Middle frontal gyrus (tissue), 1 donor: ENCODE results near the gene C8G.
A peak's percentile ranks its signal among the peaks of the same experiment; 100 is the strongest.

ENCODE experiments used
- DNase-seq: peaks from one replicate; pipeline ENCODE4 v3.0.0-alpha.2; 2015; ENCODE audit warnings: low spot score; ENCODE audit errors: extremely low spot score

C8G gene

DNA sequence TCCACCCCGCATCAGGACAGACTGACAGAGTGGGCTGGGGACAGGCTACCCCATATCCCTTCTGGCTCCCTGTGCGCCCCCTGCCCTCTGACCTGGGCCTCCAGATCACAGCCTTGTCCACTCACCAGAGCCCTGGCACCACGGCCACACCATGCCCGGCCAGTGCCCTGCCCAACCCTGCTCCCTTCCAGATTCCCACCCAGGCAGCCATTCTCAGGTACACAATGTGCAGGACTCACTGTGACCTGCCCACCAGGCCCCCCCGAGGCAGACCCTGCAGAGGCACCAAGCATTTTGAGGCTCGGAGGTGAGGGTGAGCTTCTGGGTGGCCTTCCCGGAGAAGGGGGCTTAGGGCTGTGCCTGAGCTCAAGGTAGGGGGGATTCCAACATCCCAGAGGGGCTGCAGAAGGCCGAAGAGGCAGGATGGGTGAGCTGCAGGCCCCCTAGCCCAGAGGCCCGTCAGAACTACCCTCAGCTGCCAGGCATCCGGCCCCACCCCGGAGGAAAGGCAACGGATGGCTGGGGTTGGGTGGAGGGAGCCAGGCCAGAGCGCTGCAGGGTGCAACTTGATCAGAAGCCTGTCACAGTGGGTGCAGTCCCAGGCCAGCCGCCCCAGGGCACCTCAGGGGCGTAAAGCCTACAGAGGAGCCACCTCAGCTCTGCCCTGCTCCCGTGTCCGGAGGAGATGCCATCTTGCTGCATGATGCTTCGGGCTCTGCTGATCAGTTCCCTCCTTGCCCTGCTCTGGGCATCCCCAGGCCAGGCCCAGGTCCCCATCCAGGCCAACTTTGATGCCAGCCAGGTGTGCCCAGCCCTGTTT is 37.4 kb downstream of the C8G start, which contains the start of gene LCNL1:
Gene LCNL1, plus strand, starts transcription at position 762 of the 820 bp plus-strand sequence. CDS start 594 bp downstream, outside the sequence.
- no peak for DNase-seq

DNA sequence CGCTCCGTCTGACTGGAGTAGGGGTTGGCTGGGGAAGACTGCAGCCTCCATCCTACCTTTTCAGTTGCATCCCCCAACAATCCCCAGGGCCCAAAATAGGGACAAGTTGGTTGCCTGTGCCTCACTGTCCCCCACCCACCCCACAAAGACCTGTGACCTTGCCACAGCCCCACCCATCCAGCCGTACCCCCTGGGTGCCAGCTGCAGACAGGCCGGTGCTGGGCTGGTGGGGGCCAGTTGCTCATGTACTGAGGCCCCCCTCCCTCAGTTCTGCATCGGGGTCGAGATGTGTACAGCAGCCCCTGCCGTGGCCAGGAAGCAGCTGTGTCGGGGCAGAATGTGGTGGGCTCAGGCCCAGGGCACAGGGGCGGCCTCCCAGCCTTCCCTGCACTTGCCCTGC is 38.1 kb downstream of the C8G start:
- DNase-seq: no peak

DNA sequence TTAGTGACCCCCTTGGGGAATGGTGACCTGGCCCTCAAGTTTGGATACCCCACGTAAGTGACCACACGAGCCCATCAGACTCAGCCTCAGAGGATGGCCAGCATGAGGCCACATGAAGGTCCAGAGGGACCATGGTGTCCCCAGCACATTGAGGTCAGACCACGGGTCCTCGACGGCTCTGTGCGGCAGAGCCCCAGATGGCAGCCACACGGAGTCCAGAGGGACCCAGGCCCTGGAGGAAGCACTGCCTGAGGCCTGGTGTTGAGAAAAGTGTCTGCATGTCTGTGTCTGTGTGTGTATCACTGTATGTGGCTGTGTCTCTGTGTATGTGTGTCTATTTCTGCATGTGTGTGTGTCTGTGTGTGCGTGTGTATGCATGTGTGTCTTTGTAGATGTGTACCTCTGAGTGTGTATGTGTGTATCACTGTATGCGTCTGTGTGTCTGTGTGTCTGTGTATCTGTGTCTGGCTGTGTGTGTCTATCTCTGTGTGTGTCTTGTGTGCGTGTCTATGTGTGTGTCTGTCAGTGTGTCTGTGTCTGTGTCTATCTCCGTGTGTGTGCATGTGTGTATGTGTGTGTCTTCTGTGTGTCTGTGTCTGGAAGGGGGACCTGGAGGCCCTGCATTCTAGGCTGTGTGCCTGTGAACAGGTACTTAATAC is 38.7 kb downstream of the C8G start:
- DNase-seq: no peak

DNA sequence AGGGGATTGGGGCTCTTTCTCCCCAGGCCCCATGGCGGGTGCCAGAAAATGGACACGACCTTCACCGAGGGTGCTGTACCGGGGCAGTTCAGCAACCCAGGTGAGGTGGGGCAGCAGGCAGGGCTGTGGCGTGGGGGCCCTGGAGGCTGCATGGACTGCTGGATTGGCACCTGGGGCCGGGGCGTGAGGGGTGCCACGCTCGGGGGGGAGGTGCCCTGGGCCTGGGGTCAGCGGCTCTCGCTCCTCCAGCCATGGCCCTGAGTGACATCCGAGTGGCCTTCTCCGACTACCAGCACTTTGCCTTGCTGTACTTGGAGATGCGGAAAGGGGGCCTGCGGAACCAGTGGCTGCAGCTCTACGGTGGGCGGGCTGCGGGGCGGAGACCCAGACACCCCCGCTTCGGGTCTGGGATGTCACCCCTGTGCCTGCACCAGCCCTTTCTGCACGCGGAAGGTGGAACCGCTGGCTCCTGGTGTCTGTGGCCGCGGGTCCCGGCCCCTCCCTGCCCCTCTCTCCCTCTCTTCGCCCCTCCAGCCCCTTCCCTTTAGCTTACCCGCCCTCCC is 39.5 kb downstream of the C8G start:
- no peak for DNase-seq

DNA sequence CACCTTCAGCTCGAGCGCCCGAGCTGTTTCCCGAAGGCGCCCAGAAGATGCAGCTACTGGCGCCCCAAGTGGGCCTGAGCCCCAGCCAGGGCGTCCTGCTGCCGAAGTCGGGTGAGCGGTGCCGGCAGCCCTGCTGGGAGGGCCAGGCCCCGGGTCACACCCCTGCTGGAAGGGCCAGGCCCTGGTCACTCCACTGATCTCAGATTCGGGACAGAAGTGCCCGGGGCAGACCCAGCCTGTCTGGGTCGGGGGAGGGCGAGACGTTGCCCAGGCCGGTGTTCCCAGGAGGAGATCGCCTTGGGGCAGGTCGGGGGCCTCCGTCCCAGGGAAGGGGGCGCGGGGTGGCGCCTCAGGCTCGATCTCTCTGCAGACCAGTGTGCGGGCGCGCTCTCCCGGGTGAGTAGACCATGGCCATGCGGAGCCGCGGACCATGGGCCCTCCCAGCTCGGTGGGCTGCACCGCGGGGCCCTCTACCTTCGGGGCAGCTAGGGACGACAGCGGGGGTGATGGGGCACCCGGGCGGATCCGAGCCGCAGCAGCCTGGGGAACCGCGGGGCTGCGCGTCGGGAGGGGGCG is 40.1 kb downstream of the C8G start:
- no peak for DNase-seq

DNA sequence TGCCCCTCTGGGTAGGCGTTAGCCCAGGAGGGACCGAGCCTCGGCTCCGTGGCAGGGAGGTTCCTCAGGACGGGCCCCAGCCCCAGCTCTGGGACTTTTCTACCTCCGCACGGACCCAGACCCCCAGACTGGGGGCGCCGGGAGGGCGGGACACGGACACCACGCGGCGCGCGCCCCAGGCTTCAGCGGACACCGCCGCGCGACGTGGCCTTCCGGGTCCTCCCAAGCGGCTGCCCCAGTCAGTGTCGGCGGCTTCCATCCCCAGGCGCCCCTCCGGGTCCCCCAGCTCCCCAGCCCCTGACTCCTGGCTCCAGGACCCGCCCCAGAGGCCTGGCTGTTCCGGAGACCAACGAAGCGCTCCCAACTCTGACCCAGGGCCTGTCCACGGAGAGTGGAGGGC is 40.8 kb downstream of the C8G start:
- DNase-seq: no peak

DNA sequence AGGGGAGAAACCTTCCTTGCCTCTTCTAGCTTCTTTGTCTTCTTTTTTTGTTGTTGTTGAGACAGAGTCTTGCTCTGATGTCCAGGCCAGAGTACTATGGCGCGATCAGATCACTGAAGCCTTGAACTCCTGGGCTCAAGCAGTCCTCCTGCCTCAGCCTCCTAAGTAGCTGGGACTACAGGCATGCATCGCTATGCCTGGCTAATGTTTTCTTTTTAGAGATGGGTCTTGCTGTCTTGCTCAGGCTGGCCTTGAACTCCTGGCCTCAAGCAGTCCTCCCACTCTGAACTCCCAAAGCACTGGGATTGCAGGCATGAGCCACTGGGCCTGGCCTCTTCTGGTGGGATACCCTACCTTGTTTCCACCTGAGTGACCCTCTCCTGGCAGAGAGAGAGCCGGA is 43.8 kb downstream of the C8G start:
- no peak for DNase-seq

DNA sequence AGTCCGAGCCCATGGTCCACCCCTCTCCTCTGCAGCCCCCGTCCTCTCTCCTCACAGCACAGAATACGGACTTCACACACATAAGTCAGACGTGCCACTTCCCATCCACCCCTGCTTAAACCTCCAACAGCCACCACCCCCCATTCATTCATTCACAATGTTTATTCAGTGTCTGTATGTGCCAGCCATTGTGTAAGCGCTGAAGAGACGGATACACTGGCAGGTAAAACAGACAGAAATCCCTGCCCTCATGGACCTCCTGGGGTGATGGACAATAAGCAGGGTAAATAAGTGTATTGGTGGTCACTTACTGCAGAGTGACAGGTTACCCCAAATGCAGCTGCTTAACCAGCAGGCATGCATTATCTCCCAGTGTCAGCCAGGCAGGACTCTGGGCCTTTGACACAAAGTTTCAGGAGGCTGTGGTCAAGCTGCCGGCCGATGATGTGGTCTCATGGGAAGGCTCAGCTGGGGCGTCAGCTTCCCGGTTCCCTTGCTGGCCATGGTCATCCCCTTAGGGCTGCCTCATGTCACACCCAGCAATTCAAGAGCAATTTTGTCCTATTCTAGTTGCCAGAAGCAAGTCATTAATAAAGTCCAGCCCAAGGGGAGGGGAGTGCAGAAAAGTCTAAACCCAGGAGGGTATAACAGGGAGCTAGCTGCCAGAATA is 45.3 kb downstream of the C8G start:
- DNase-seq: no peak

DNA sequence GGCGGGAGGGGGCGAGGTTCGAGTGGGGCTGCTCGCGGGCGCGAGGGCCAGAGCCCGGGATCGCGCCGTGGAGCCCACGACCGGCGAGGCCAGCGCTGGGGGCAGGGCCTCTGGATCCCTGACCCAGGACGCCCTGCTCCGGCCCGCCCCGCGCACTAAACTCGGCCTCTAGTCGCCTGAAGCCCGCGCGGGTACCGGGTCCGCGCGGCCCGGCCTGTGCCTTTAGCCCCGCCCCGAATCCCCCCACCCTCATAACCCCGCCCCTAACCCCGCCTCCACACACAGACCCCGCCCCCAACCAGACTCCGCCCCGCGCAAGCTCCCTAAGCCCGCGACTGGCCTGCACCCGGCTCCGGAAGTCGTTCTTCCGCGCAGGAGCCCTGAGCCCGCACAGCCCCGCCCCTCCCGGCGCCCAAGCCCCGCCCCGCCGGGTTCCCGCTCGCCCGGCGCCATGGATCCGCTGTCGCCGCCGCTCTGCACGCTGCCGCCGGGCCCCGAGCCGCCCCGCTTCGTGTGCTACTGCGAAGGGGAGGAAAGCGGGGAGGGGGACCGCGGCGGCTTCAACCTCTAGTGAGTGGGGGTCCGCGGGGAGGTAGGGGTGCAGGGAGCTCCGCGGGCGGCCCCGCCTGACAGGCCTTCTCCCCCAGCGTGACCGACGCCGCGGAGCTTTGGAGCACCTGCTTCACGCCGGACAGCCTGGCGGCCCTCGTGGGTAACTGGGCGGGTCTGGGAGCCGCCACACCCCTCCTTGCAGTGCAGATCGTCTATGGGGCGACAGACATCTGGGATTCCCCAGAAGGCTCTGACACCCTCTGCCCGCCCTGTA is 47.2 kb downstream of the C8G start, which contains the start of gene PAXX:
Gene PAXX, plus strand, starts transcription at position 430 of the 826 bp plus-strand sequence. Its CDS starts 22 bp downstream, at position 452.
- DNase-seq: peak; percentile 83

DNA sequence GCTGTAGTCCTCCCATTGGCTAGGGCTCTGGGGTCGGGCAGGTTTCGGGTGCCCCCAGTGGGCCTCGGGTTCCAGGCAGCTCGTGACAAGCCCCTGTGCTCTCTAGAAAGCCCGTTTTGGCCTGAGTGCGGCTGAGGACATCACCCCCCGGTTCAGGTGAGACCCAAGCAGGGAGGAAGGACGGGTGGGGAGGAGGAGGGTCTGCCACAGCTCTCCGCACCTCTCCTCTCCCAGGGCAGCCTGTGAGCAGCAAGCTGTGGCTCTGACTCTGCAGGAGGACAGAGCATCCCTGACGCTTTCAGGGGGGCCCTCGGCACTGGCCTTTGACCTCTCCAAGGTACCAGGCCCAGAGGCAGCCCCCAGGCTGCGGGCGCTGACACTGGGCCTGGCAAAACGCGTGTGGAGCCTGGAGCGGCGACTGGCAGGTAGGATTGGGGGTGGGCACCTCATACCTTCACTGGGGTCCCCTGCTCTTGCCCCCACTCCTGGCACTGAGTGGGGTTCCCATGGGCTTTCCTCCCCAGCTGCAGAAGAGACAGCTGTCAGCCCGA is 47.9 kb downstream of the C8G start:
- DNase-seq: no peak

DNA sequence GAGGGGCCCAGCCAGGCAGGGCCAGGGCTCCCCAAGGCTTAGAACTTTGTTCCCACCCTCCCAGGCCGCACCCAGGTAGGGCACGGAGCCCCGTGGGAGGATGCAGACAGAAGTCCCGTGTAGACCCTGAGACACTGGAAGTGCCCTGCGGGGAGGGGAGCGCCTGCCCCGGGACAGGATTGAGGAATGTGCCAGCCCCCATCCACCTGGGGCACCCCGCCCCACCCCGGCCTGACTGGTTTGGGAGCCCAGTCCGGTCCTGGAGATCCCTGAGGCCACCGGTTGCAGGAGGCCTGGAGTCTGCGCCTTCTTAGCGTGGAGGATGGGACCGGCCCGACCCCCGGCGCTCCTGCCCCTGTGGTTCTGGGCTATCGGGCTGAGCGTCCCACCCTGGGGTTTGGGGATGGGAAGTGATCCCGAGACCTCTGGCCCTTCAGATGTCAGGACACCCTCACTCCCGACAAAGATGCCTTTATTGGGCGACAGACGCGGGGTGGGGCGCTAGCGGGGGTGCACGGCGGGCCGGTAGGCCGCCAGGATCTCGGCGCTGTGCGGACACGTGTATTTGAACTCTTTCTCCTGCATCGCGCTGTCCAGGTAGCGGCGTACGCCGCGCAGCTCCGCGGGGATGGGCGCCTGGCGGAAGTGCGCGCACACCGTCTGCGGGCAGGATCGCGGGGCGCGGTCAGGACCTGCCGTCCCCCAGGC is 49.3 kb downstream of the C8G start:
- no peak for DNase-seq

DNA sequence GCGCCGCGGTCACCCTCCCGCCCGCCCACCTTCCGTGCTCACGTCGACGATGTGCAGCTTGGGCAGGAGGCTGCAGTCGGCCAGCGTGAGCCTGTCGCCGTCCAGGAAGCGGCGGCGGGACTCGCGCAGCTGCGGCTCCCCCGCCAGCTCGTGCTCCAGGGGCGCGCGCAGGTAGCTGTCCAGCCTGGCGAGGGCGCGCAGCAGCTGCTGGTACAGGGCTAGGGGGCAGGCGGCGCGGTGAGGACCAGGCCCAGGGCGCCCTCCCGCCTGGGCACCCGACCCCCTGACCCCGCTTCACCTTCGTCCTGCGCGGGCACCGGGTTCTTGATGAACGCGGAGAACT is 49.8 kb downstream of the C8G start:
- DNase-seq: no peak

DNA sequence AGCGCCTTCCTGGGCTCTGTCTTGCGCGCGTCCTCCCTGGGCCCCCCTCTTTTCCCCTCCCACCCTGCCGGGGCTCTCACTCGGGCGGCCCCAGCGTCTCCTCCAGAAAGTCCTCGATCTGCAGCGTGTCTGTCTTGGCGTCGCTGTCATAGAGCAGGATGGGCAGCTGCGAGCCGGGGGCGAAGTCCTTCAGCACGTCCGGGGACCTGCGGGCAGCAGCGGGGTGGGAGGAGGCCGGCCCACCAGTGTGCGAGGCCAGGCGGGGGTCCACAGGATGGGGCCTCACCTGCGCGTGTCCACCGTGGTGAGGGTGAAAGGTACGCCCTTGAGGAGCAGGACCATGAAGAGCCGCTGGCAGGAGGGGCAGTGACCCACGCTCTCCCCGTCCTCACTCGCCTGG is 50.3 kb downstream of the C8G start:
- DNase-seq: no peak

DNA sequence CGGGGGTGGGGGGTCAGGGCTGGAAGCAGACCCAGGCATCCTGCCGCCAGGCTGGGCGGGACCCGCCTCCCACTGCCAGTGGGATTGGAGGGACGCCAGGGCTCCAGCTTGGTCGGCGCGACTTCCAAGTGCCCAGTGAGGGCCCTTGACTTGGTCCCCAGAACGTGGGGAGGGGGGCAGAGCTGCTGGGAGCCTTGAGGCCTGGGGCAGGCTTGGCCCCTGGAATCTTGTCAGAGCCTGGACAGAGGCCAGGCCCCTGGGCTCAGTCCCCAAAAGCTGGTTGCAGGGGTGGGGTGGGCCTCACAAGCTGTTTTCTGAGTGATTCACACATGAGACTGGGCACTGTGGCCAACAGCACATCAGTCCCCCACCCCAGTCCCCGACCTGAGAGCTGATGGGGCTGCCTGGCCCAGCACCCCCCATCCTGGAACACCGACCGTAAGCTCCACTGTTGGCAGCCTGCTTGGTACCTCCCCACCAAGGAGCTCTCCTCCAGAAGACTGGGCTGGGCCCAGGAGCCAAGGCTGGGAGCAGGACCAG is 50.8 kb downstream of the C8G start:
- DNase-seq: no peak
